Measurements from ENCODE around the gene IFITM5. TPM values are rescaled to one million over a fixed set of nuclear protein-coding genes. Genes with fewer than 3 reads are reported as not detected.

IFITM5 gene
- total and polyA plus RNA-seq, 2 of the 4 experiments (the other 2 are of a cell fraction) = not detected

- intact Hi-C loops (cut with micrococcal nuclease) = no loop called here
- DNase-seq = no peak
Observed at GRCh38 chr11:295351-296170, 3.8 kb downstream of the IFITM5 start.

More at GRCh38 chr11:295351-296170, 3.8 kb downstream of the IFITM5 start:
- no peaks in the 10 kb centered on the region for H3K9me1 ChIP-seq (ENCODE audit: insufficient read depth, low read length)
- H4K91ac ChIP-seq (ENCODE audit: insufficient read depth, low read depth, low read length) = no peak overlapping the region
- no peak overlapping the region for H3K9ac ChIP-seq (ENCODE audit: low read depth, low read length)
- no peak overlapping the region for H3K56ac ChIP-seq (ENCODE audit: extremely low read depth, insufficient read depth, low read length)
- H4K20me1 ChIP-seq (ENCODE audit: insufficient read depth, low read length) = no peaks in the 10 kb centered on the region
- no peak overlapping the region for H2BK20ac ChIP-seq (ENCODE audit: low read depth, low read length)
- no peak overlapping the region for H2BK120ac ChIP-seq (ENCODE audit: low read depth, low read length)
- ATAC-seq (ENCODE audit: low read depth) = no peak
- H4K8ac ChIP-seq (ENCODE audit: low read depth in 2 of 2, low read length in 2 of 2) = no peak overlapping the region
- H3K4me2 ChIP-seq (ENCODE audit: low read depth, low read length) = no peak overlapping the region
- no peak overlapping the region for H2AK9ac ChIP-seq (replicated peaks; ENCODE audit: low read depth, low read length, poor library complexity)
- no peaks in the 10 kb centered on the region; the same call in 1 of the 2 replicates for H3K4me1 ChIP-seq (ENCODE audit: control insufficient read depth, insufficient read depth, low read length)
- ChIA-PET POLR2A (ENCODE audit: unreplicated experiment) (no interaction called here), CTCF (no interaction called here)
- H3K36me3 ChIP-seq (ENCODE audit: control insufficient read depth, insufficient read depth, low read length) = peaks cover 17% of the 10 kb centered on the region
- no peaks in the 10 kb centered on the region for H3K79me1 ChIP-seq (ENCODE audit: low read depth in 1 of 2, low read length in 2 of 2)
- no peak overlapping the region for H2BK5ac ChIP-seq (ENCODE audit: low read depth, low read length, poor library complexity, severe bottlenecking)
- no peaks in the 10 kb centered on the region for H3K9me3 ChIP-seq (ENCODE audit: control insufficient read depth, insufficient read depth, low read length)
- dilution Hi-C loops (cut with HindIII; ENCODE audit: low sequenced_read_pairs, unreplicated experiment) (no loop called here), in situ Hi-C loops (cut with MboI; ENCODE audit: low sequenced_read_pairs) (no loop called here)
- H4K5ac ChIP-seq (ENCODE audit: low read depth, low read length) = no peak overlapping the region
- TF ChIP-seq MAZ (IDR thresholded peaks at IDR 0.05; ENCODE audit: borderline replicate concordance, low read depth, low read length) = no peak
- TF ChIP-seq BHLHE40 (IDR thresholded peaks at IDR 0.05; ENCODE audit: low read depth, low read length) = no peak
- no peak for TF ChIP-seq CHD1 (IDR thresholded peaks at IDR 0.05; ENCODE audit: low read depth, low read length)
- no peak for TF ChIP-seq ELK1 (IDR thresholded peaks at IDR 0.05; ENCODE audit: borderline replicate concordance, low read depth, low read length)
- TF ChIP-seq RCOR1 (IDR thresholded peaks at IDR 0.05; ENCODE audit: insufficient replicate concordance, low read length) = no peak
- TF ChIP-seq POLR2A (IDR thresholded peaks at IDR 0.05; ENCODE audit: low read depth, low read length) = no peak
- TF ChIP-seq CTCF (conservative IDR thresholded peaks at IDR 0.05; ENCODE audit: low read depth, low read length) = no peak
- TF ChIP-seq CEBPB (IDR thresholded peaks at IDR 0.05; ENCODE audit: low read depth, low read length) = no peak
- TF ChIP-seq USF2 (IDR thresholded peaks at IDR 0.05; ENCODE audit: low read depth, low read length) = no peak
- no peak for TF ChIP-seq RFX5 (IDR thresholded peaks at IDR 0.05; ENCODE audit: low read depth, low read length)
- TF ChIP-seq SMC3 (IDR thresholded peaks at IDR 0.05; ENCODE audit: low read depth, low read length) = no peak
- TF ChIP-seq FOS (IDR thresholded peaks at IDR 0.05; ENCODE audit: low read depth, low read length) = no peak
- TF ChIP-seq MAFK (IDR thresholded peaks at IDR 0.05; ENCODE audit: low read depth, low read length) = no peak
- TF ChIP-seq RAD21 (IDR thresholded peaks at IDR 0.05; ENCODE audit: low read length) = no peak
- peaks cover 6% of the 10 kb centered on the region for H3K27me3 ChIP-seq (ENCODE audit: control insufficient read depth, insufficient read depth, low read length)
- no peak overlapping the region for H2BK15ac ChIP-seq (ENCODE audit: low read depth, low read length)
- no peak overlapping the region for H2AFZ ChIP-seq (replicated peaks; ENCODE audit: low read length, poor library complexity)
- no peak overlapping the region for H3K23ac ChIP-seq (ENCODE audit: low read depth, low read length)
- no TSS peak for BruUV-seq (replicated peaks)
- H2AK5ac ChIP-seq (ENCODE audit: low read depth, low read length) = no peak overlapping the region
- no peak overlapping the region for H3K4me3 ChIP-seq (ENCODE audit: insufficient read depth, low read depth, low read length)
- no peak overlapping the region for H3K27ac ChIP-seq (ENCODE audit: insufficient read depth, low read length)
- 85% methylated on average over 7 of the region's 26 CpGs; no CpG with 5 or more reads in 1 of the 2 experiments for WGBS, 2 experiments (ENCODE audit: extremely low coverage in 2 of 2, insufficient read length in 1 of 2)
- no peak overlapping the region for H3K18ac ChIP-seq (ENCODE audit: low read depth, low read length)
- H3K4ac ChIP-seq (ENCODE audit: low read depth, low read length) = no peak overlapping the region
- H3K14ac ChIP-seq (replicated peaks; ENCODE audit: low read depth, low read length) = no peak overlapping the region
